Left ventricle myocardium inferior (tissue), 1 donor: ENCODE measurements around the gene PSMG1. TPM values are rescaled to one million over a fixed set of nuclear protein-coding genes. Genes with fewer than 3 reads are reported as not detected.

Experiments
- DNase-seq: peaks from one replicate; pipeline ENCODE4 v3.0.0-alpha.2; 2020
- H3K27ac ChIP-seq: fragments of 200-600 bp; replicated peaks from 2 replicates; pipeline ENCODE4 v1.8.0; 2021
- H3K27me3 ChIP-seq: fragments of 200-600 bp; 2 replicates; pipeline ENCODE4 v1.8.0; 2021; ENCODE audit warnings: low read depth
- H3K36me3 ChIP-seq: fragments of 200-600 bp; 2 replicates; pipeline ENCODE4 v1.8.0; 2021
- H3K4me1 ChIP-seq: fragments of 200-600 bp; 2 replicates; pipeline ENCODE4 v1.8.0; 2021
- H3K4me3 ChIP-seq: fragments of 200-600 bp; 2 replicates; pipeline ENCODE4 v1.8.0; 2021; ENCODE audit warnings: mild to moderate bottlenecking, moderate library complexity
- H3K9me3 ChIP-seq: fragments of 200-600 bp; replicated peaks from 2 replicates; pipeline ENCODE4 v1.8.0; 2021
- intact Hi-C: fragments of 100-400 bp; cut with micrococcal nuclease; formaldehyde crosslinking; loops from one replicate; pipeline ENCODE4 v1.11.0; 2022
- total RNA-seq: library from RNA; stranded (reverse); fragmentation: NEBNext Ultra II Directional; extraction: Animal tissue kit (Norgen Biotek cat#: 25700); gene quantifications from one replicate; pipeline ENCODE4 v1.2.1, GENCODE V29; 2021
- TF ChIP-seq, protein P1 (sequence below): fragments of 200-600 bp; IDR thresholded peaks from 2 replicates; pipeline ENCODE4 v1.8.0; 2021; ENCODE audit warnings: antibody characterized with exemption, mild to moderate bottlenecking, borderline replicate concordance
- donor health status: DM: no; HTN: yes; CAD: no; lungs with severe emphysema.

The PSMG1 gene
- total RNA-seq, 1 donor from 2014 or later: 20.7 TPM

- peaks cover 9% of the 10 kb centered on the region for H3K9me3 ChIP-seq
- no peaks in the 10 kb centered on the region for H3K36me3 ChIP-seq
- H3K27me3 ChIP-seq: no peaks in the 10 kb centered on the region
- TF ChIP-seq, protein P1, sequence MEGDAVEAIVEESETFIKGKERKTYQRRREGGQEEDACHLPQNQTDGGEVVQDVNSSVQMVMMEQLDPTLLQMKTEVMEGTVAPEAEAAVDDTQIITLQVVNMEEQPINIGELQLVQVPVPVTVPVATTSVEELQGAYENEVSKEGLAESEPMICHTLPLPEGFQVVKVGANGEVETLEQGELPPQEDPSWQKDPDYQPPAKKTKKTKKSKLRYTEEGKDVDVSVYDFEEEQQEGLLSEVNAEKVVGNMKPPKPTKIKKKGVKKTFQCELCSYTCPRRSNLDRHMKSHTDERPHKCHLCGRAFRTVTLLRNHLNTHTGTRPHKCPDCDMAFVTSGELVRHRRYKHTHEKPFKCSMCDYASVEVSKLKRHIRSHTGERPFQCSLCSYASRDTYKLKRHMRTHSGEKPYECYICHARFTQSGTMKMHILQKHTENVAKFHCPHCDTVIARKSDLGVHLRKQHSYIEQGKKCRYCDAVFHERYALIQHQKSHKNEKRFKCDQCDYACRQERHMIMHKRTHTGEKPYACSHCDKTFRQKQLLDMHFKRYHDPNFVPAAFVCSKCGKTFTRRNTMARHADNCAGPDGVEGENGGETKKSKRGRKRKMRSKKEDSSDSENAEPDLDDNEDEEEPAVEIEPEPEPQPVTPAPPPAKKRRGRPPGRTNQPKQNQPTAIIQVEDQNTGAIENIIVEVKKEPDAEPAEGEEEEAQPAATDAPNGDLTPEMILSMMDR: no peak
- intact Hi-C loops: loop anchor here (10.0 kb wide), 1 partner anchor 644 kb away; no protein-coding TSS in a partner anchor
- no peak overlapping the region for H3K4me3 ChIP-seq
- no peak overlapping the region for H3K27ac ChIP-seq
- no peak for DNase-seq
- H3K4me1 ChIP-seq: no peaks in the 10 kb centered on the region
These were observed 34.3 kb downstream of the PSMG1 start for GRCh38 chr21:39148975-39149374.

GRCh38 chr21:39144191-39144590 is 39.1 kb downstream of the PSMG1 start:
- Histone ChIP-seq H3K27ac (no peak overlapping the region), H3K4me1 (no peaks in the 10 kb centered on the region), H3K27me3 (no peaks in the 10 kb centered on the region), H3K4me3 (no peak overlapping the region), H3K36me3 (no peaks in the 10 kb centered on the region), H3K9me3 (peaks cover 9% of the 10 kb centered on the region)
- intact Hi-C loops: loop anchor here (10.0 kb wide), 1 partner anchor 639 kb away; no protein-coding TSS in a partner anchor
- TF ChIP-seq, protein P1: no peak
- DNase-seq: no peak

- H3K4me3 ChIP-seq: no peak overlapping the region
- no peak for DNase-seq
- no peaks in the 10 kb centered on the region for H3K4me1 ChIP-seq
- H3K27me3 ChIP-seq: no peaks in the 10 kb centered on the region
- H3K27ac ChIP-seq: no peak overlapping the region
- intact Hi-C loops: loop anchor here (10.0 kb wide), 1 partner anchor 638 kb away; no protein-coding TSS in a partner anchor
- no peaks in the 10 kb centered on the region for H3K36me3 ChIP-seq
- TF ChIP-seq, protein P1: no peak
- peaks cover 9% of the 10 kb centered on the region for H3K9me3 ChIP-seq
These were observed 40.3 kb downstream of the PSMG1 start for GRCh38 chr21:39142972-39143371.

GRCh38 chr21:39141502-39141901 is 41.7 kb downstream of the PSMG1 start:
- intact Hi-C loops: loop anchor here (10.0 kb wide), 1 partner anchor 637 kb away; no protein-coding TSS in a partner anchor
- peaks cover 8% of the 10 kb centered on the region for H3K4me1 ChIP-seq
- no peak overlapping the region for H3K27ac ChIP-seq
- H3K36me3 ChIP-seq: no peaks in the 10 kb centered on the region
- no peak overlapping the region for H3K4me3 ChIP-seq
- TF ChIP-seq, protein P1: no peak
- no peaks in the 10 kb centered on the region for H3K27me3 ChIP-seq
- no peak for DNase-seq
- H3K9me3 ChIP-seq: peaks cover 8% of the 10 kb centered on the region

- intact Hi-C loops: loop anchor here (2.0 kb wide), 1 partner anchor 403 kb away; no protein-coding TSS in a partner anchor
- Histone ChIP-seq H3K27ac (peak overlapping the region; percentile 48), H3K4me3 (no peak overlapping the region), H3K27me3 (no peaks in the 10 kb centered on the region), H3K36me3 (no peaks in the 10 kb centered on the region), H3K9me3 (no peaks in the 10 kb centered on the region), H3K4me1 (peaks cover 8% of the 10 kb centered on the region)
- TF ChIP-seq, protein P1: no peak
- DNase-seq: no peak
These were observed 45.7 kb downstream of the PSMG1 start for GRCh38 chr21:39137248-39138178.
